Endodermal cell (in vitro differentiated cells): ENCODE results near the gene PKD1. TPM values are rescaled to one million over a fixed set of nuclear protein-coding genes. Genes with fewer than 3 reads are reported as not detected.

Source experiments
- DNase-seq: peaks from one replicate; pipeline ENCODE4 v3.0.0-alpha.2; 2017
- H3K27ac ChIP-seq: 2 replicates; pipeline ENCODE4 v1.5.1; 2013; ENCODE audit warnings: mild to moderate bottlenecking, low read depth, low read length, moderate library complexity
- H3K27me3 ChIP-seq: 2 replicates; pipeline ENCODE4 v1.6.1; 2013; ENCODE audit warnings: mild to moderate bottlenecking, low read length, moderate library complexity; ENCODE audit not compliant: insufficient read depth, control insufficient read depth, poor library complexity, severe bottlenecking
- H3K36me3 ChIP-seq: 2 replicates; pipeline ENCODE4 v1.7.0; 2013; ENCODE audit warnings: mild to moderate bottlenecking, low read length, moderate library complexity; ENCODE audit not compliant: control insufficient read depth, insufficient read depth
- H3K4me1 ChIP-seq: one replicate; pipeline ENCODE4 v1.7.0; 2013; ENCODE audit warnings: low read length; ENCODE audit not compliant: control insufficient read depth, insufficient read depth
- H3K4me3 ChIP-seq: 2 replicates; pipeline ENCODE4 v1.5.1; 2013; ENCODE audit warnings: mild to moderate bottlenecking, low read length, moderate library complexity
- H3K9ac ChIP-seq: 2 replicates; pipeline ENCODE4 v1.6.1; 2013; ENCODE audit warnings: mild to moderate bottlenecking, low read length, moderate library complexity; ENCODE audit not compliant: poor library complexity, severe bottlenecking; ENCODE audit errors: extremely low read depth
- H3K9me3 ChIP-seq: 2 replicates; pipeline ENCODE4 v1.6.1; 2013; ENCODE audit warnings: mild to moderate bottlenecking, low read length, moderate library complexity; ENCODE audit not compliant: control insufficient read depth
- H3K27ac Mint-ChIP-seq: 2 replicates; pipeline ENCODE4 v1.8.0; 2020; ENCODE audit warnings: mixed read lengths
- H3K27me3 Mint-ChIP-seq: 2 replicates; pipeline ENCODE4 v1.8.0; 2021; ENCODE audit warnings: mild to moderate bottlenecking, mixed read lengths; ENCODE audit not compliant: insufficient read depth
- H3K36me3 Mint-ChIP-seq: 2 replicates; pipeline ENCODE4 v1.8.0; 2020; ENCODE audit warnings: low read depth, mixed read lengths
- H3K4me1 Mint-ChIP-seq: 2 replicates; pipeline ENCODE4 v1.8.0; 2020; ENCODE audit warnings: mixed read lengths
- H3K4me3 Mint-ChIP-seq: 2 replicates; pipeline ENCODE4 v1.8.0; 2020; ENCODE audit warnings: mild to moderate bottlenecking, moderate library complexity, mixed read lengths
- H3K9me3 Mint-ChIP-seq: 2 replicates; pipeline ENCODE4 v1.8.0; 2020; ENCODE audit warnings: mild to moderate bottlenecking, mixed read lengths
- CTCF ChIP-seq: fragments of 200-600 bp; sonication (generic); conservative IDR thresholded peaks from 2 replicates; pipeline ENCODE4 v1.5.0; 2021; ENCODE audit warnings: antibody characterized with exemption, mild to moderate bottlenecking
- WGBS, 2 experiments: methylation state at CpG; one replicate each; pipeline versions ENCODE4 v1.1.5 to v1.1.7; 2013; ENCODE audit warnings: missing lambda C conversion rate in 2 of 2, mixed read lengths in 1 of 2; ENCODE audit not compliant: insufficient coverage in 1 of 2, insufficient read length in 1 of 2; 5-methylcytosine and 5-hydroxymethylcytosine counted together
- total RNA-seq, 2 donors: library from RNA; stranded (reverse); fragmentation: NEBNext Ultra II Directional in 1 of 2; extraction: Animal tissue kit (Norgen Biotek cat#: 25700) in 1 of 2; gene quantifications; 2 replicates in 1 of 2; 3 replicates in 1 of 2; pipeline ENCODE4 v1.2.1, GENCODE V29; 2021

The PKD1 gene
- total RNA-seq, 2 donors from 2014 or later = 104 to 110 TPM

GRCh38 chr16:2043667-2044451 is 91.8 kb downstream of the PKD1 start:
- Mint-ChIP-seq H3K27ac (no peak overlapping the region), H3K9me3 (no peaks in the 10 kb centered on the region), H3K36me3 (peaks cover 4% of the 10 kb centered on the region), H3K27me3 (no peaks in the 10 kb centered on the region), H3K4me3 (no peak overlapping the region), H3K4me1 (peaks cover 18% of the 10 kb centered on the region)
- Histone ChIP-seq H3K4me1 (peaks cover 6% of the 10 kb centered on the region), H3K9ac (no peak overlapping the region), H3K9me3 (no peaks in the 10 kb centered on the region), H3K27ac (no peak overlapping the region), H3K4me3 (no peak overlapping the region), H3K36me3 (no peaks in the 10 kb centered on the region), H3K27me3 (no peaks in the 10 kb centered on the region)
- DNase-seq = no peak
- no peak for TF ChIP-seq CTCF
- WGBS, 2 experiments = 92 to 96% methylated on average over 11 to 26 of the region's 26 CpGs

GRCh38 chr16:2042986-2043666 is 92.6 kb downstream of the PKD1 start:
- WGBS, 2 experiments = 92 to 93% methylated on average over 10 to 11 of the region's 11 CpGs
- peaks cover 6% of the 10 kb centered on the region for H3K4me1 ChIP-seq
- no peak for TF ChIP-seq CTCF
- Mint-ChIP-seq H3K36me3 (peaks cover 4% of the 10 kb centered on the region), H3K4me1 (peaks cover 12% of the 10 kb centered on the region), H3K27ac (no peak overlapping the region), H3K9me3 (no peaks in the 10 kb centered on the region), H3K4me3 (no peak overlapping the region), H3K27me3 (no peaks in the 10 kb centered on the region)
- no peak overlapping the region for H3K9ac ChIP-seq
- no peak for DNase-seq
- H3K27ac ChIP-seq = no peak overlapping the region
- no peaks in the 10 kb centered on the region for H3K27me3 ChIP-seq
- no peaks in the 10 kb centered on the region for H3K9me3 ChIP-seq
- H3K36me3 ChIP-seq = no peaks in the 10 kb centered on the region
- H3K4me3 ChIP-seq = no peak overlapping the region

- peaks cover 6% of the 10 kb centered on the region for H3K4me1 ChIP-seq
- H3K9me3 Mint-ChIP-seq = no peaks in the 10 kb centered on the region
- no peak overlapping the region for H3K27ac ChIP-seq
- WGBS, 2 experiments = 95 to 97% methylated on average over 9 to 18 of the region's 22 CpGs
- H3K9me3 ChIP-seq = no peaks in the 10 kb centered on the region
- no peak overlapping the region for H3K4me3 Mint-ChIP-seq
- H3K27me3 ChIP-seq = no peaks in the 10 kb centered on the region
- H3K36me3 Mint-ChIP-seq = peaks cover 5% of the 10 kb centered on the region
- no peak overlapping the region for H3K9ac ChIP-seq
- no peaks in the 10 kb centered on the region for H3K27me3 Mint-ChIP-seq
- no peak for DNase-seq
- no peak overlapping the region for H3K4me3 ChIP-seq
- no peaks in the 10 kb centered on the region for H3K36me3 ChIP-seq
- peaks cover 12% of the 10 kb centered on the region for H3K4me1 Mint-ChIP-seq
- H3K27ac Mint-ChIP-seq = no peak overlapping the region
- TF ChIP-seq CTCF = no peak
These were observed 93.3 kb downstream of the PKD1 start for GRCh38 chr16:2042171-2042985.
